Activated CD8-positive, alpha-beta memory T cell treated with anti-CD3 and anti-CD28 coated beads for 36 hours (primary cell): Measurements from ENCODE around the gene CCL13. TPM values are rescaled to one million over a fixed set of nuclear protein-coding genes. Genes with fewer than 3 reads are reported as not detected.

Experiments used
- CTCF ChIA-PET: fragments of 350-600 bp; sonication (Branson Sonifier 250); formaldehyde crosslinking; loops from one replicate; lab custom pipeline; 2021; ENCODE audit warnings: antibody characterized with exemption; lab: Charles Lee
- POLR2A ChIA-PET: fragments of 350-600 bp; sonication (Branson Sonifier 250); formaldehyde crosslinking; loops from one replicate; lab custom pipeline; 2021; ENCODE audit warnings: antibody characterized with exemption; lab: Charles Lee
- total RNA-seq, 2 experiments: library from RNA; stranded (reverse); gene quantifications; one replicate each; pipeline ENCODE4 v1.2.3, GENCODE V29; 2021

Gene CCL13
- total RNA-seq, 2 experiments from 2014 or later = not detected

DNA sequence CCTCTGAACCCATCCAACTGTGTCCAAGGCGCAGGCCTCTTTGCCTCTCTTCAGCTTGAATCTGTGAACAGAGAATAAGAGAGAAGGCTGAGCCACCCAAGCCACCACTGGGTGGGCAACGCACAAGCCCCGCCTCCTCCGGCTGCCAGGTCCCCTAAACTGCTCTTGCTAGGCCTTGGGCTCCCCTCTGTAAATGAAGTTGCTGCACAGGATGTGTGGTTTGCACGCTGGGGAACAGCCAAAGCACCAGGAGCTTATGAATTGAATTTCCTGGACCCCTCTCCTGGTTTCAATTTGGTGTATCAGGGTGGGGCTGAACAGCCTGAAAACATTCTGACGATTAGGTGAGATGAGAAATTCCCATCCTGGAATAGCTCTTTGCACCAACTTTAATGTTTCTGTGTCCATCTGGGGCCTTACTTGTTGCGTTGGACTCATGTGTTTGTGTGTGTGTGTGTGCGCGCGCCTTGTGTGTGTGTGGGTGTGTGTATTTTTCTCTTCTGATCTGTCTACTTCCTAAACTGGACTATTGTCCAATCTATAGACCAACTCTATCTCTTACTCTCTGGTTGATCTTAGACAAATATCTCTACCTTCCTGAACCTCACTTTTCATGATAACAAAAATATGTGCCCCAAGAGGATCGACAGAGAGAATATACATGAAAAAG is 4.5 kb downstream of the CCL13 start:
- ChIA-PET POLR2A (no interaction called here), CTCF (interaction anchor here (0.8 to 5.5 kb wide), 23 partner anchors 10 to 392 kb away, joined by 3 to 106 read pairs (median 4); partner anchors contain the start of gene CCL2)

DNA sequence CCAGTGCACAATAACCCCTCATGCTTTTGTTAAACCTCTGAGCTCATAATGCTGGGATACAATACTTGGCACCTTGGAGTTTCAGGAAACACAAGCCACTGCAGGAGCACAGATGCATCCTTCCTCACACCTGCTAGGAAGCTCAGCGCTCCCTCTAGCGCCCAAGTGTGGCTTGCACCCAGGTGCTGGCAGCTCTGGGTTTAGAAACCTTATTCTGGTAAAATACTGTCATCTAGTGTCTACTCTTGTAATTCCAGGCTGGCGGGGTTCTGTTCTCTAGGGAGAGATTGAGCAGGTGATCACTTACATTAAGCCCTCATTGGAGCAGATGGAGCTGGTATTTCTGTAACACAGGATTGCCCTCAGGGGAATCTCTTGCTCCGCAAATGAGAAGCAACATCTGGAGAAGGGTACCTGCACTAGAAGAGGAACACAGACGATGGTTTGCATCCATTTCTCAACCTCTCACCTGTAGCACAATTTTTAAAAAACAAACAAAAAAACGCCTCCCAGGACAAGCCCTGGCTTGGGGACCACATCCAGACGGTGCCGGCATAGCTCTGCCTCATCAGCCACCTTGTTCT is 5.3 kb downstream of the CCL13 start:
- CTCF ChIA-PET = interaction anchor here (0.7 to 5.5 kb wide), 27 partner anchors 9 to 393 kb away, joined by 3 to 106 read pairs (median 4); partner anchors contain the start of gene CCL2
- POLR2A ChIA-PET = no interaction called here

DNA sequence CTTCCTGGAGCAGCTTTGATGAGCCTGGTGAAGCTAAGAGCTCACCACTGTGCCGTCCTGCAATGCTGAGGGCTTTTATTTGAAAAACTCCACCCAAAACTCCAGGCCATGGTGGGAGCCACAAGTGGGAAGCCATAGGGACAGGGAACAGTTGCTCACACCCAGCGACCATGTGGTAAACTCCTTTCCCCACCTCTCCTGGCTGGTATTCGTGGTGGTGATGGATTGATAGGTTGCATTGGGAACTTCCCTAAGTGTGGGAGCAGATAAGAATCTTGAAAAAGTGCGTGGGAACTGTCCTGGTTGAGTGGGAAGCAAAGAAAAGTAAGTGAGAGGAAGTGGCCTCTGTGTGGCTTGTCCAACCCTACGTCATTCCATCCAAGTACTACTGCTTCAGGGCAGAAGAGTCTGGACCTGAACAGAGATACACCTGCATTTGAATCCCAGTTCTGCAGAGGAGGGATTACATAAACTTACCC is 6.9 kb downstream of the CCL13 start, which contains the start of gene CCL1:
Gene CCL1 (minus strand): TSS at position 51 of the 479 bp plus-strand sequence. CDS start 72 bp downstream, outside the sequence.
- CTCF ChIA-PET = interaction anchor here (5.5 kb wide), 1 partner anchor 161 kb away, joined by 106 read pairs; no protein-coding TSS in a partner anchor
- POLR2A ChIA-PET = no interaction called here

- ChIA-PET CTCF (interaction anchor here (0.6 kb wide), 1 partner anchor 193 kb away, joined by 3 read pairs; no protein-coding TSS in a partner anchor), POLR2A (no interaction called here)
Measured at GRCh38 chr17:34364751-34365150, 8.5 kb downstream of the CCL13 start.

DNA sequence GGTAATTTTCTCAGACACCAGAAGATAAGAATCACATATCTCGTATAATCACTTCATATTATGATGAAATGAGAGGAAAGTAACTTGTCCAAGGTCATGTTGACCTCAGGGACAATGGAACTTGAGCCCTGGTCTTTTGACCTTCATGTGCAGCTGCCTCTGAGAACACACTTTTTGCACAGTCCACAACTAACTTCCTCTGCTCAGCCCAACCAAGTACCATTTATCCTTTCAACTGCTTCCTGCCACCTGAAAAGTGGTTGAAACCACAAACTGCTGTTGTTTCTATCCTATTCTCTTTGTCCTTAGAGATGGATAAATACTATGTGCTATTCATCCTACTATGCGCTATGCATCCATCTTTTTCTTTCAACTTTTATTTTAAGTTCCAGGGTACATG is 9.1 kb downstream of the CCL13 start:
- ChIA-PET POLR2A (no interaction called here), CTCF (no interaction called here)

- POLR2A ChIA-PET = no interaction called here
- CTCF ChIA-PET = no interaction called here
Measured at GRCh38 chr17:34366010-34366409, 9.7 kb downstream of the CCL13 start.

DNA sequence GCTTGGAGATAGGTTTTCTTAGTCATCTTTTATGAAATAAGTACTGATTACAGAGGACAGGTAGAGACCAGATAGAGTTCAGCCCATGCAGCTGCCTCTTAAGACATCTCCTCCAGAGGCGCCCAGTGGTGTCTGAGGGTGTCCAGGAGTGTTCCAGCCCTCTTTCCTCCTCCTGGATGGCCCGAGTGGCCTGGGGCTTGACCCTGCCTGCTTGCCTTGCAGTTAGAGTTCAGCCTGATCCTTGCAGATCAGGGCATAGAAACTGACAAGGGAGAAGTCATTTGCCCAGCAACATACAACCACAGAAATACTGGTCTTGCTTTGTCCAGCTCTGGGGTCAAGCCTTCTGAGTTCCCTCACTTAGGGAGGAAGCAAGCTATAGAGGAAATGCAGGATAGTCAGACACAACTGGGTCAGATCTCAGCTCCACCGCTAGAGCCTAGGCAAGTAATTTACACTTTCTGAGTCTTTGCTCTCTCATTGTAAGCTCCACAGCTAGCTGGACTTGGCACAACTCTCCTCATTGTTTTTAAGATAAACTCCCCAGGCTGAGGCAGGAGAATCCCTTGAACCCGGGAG is 10.3 kb downstream of the CCL13 start:
- CTCF ChIA-PET = no interaction called here
- POLR2A ChIA-PET = no interaction called here

GRCh38 chr17:34367486-34368195 is 11.4 kb downstream of the CCL13 start:
- CTCF ChIA-PET = no interaction called here
- POLR2A ChIA-PET = no interaction called here

DNA sequence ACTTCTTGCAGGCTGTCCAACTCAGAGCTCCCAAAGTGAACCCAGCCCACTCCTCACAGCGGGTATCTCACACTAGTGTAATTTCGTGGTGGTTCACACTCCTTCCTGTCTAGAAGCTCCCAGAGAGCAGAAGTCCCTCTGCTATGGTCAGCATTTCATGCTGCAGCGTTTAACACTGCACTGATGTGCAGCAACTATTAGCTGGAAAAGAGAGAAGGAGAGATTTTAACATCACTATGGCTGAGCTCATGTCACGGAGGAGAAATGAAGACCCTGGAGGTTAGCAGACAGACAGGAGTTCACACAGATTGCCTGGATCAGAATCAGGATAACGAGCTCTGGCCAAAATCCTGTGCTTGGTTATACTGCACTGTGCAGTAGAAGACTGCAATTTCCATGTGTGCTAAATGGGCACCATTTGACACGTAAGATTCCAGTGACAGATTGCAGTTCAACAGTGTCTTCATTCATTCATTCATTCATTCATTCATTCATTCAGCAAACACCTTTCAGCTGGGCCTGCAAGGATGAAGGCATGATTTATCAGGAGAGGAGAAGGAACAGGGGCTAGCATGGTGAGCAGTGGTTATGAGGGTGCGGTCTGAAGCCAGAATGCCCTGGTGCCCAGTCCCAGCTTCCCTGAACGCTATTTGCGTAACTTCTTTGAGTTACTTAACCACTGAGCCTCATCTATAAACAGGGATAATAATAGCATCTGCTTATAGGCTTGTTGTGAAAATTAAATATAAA is 12.1 kb downstream of the CCL13 start:
- ChIA-PET CTCF (no interaction called here), POLR2A (no interaction called here)

DNA sequence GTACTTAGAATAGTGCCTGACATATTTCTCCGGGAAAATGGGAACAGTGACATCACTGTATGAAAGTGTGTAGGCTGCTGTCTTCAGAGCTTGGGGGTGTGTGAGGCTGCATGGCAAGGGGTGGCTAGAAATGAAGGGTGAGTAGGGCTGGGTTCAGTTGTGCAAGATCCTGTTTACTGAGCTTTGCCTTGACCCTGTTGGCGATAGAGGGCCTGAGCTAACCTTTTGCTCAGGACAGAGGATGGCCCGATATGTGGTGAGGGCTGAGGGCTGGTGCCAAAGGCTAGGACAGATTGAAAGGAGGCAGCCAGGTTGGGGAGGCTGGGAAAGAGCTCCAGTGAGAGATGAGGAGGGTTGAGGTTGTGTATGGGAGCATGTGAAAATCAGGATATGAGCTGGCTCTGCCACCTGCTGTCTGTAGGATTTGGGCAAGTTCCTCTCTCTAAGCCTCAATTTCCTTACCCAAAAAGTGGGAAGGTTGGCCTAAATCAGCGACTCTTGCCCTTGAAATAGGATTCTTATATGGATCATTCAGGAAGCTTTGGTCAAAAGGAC is 12.7 kb downstream of the CCL13 start:
- ChIA-PET POLR2A (no interaction called here), CTCF (no interaction called here)

DNA sequence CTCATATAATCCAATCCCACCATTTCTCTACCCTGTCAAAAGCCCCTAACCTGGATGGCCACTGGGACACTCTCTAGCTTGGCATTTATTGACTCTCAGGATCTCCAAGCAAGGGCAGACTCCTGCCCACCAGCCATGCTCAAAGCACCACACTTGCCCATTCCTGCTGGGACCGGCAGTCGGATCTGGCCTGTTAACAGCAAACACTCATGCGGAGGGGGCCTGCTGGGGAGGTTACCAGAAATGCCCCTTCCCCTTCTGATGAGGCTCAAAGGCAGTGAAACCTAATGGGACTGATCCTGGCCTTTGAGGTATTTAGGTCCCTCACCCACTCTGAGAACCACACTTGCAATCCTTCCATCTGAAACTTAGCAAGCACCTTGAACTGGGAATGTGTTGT is 13.3 kb downstream of the CCL13 start:
- CTCF ChIA-PET = no interaction called here
- POLR2A ChIA-PET = no interaction called here

DNA sequence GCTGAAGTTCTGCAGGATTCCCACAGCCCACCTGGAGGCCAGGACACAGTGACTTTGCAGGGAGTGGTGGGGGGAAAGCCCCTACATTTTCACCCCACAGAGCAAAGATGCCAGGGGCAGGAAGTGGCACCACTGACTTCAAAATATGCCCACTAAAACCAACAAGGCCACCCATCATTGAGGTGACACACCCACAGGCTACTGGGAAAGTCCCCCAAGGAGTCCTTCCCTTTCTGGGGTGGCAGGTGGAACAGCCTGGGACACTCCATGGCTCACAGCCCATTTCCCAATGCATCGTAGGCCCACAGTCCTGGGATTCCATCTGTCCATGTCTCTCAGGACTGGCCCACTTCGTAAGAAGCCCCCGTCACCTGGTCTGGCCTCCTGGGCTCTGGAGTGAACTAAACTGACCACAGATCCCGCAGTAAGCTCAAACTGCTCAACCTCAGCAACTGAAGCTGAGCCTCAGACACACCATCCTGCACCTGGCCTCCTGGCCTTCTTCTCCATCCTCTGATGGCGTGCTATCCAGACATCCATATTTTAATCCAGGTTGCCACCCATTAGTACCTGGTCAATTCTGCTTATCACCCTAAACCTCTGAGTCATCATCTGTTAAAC is 14.2 kb downstream of the CCL13 start:
- ChIA-PET CTCF (interaction anchor here (0.9 kb wide), 1 partner anchor 9 kb away, joined by 3 read pairs; no protein-coding TSS in a partner anchor), POLR2A (no interaction called here)

GRCh38 chr17:34370997-34371395 is 14.7 kb downstream of the CCL13 start:
- ChIA-PET POLR2A (no interaction called here), CTCF (interaction anchor here (0.9 to 2.2 kb wide), 3 partner anchors 9 to 170 kb away, joined by 3 to 12 read pairs (median 3); no protein-coding TSS in a partner anchor)

- CTCF ChIA-PET = interaction anchor here (1.0 to 2.2 kb wide), 2 partner anchors 10 to 171 kb away, joined by 3 to 12 read pairs; no protein-coding TSS in a partner anchor
- POLR2A ChIA-PET = no interaction called here
Measured at GRCh38 chr17:34371405-34372100, 15.3 kb downstream of the CCL13 start.

DNA sequence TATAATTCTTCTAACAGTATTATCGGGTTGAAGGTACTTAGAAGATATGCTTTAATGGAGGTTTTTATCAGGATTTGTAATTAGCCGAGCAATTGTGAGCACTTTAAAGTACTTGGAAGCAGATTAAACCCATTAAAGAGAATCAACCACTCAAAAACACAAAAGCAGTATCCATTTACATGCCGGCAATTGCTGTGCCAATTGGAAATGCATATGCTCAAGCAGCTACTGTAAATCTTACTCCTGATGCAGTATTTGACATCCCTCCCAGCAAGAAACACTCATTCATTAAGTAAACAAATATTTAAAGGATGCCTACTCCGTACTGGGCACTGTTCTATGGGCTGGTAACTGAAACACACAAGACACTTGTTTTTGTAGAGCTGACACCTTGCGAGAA is 18.2 kb downstream of the CCL13 start:
- ChIA-PET CTCF (interaction anchor here (0.8 kb wide), 1 partner anchor 174 kb away, joined by 3 read pairs; no protein-coding TSS in a partner anchor), POLR2A (no interaction called here)

DNA sequence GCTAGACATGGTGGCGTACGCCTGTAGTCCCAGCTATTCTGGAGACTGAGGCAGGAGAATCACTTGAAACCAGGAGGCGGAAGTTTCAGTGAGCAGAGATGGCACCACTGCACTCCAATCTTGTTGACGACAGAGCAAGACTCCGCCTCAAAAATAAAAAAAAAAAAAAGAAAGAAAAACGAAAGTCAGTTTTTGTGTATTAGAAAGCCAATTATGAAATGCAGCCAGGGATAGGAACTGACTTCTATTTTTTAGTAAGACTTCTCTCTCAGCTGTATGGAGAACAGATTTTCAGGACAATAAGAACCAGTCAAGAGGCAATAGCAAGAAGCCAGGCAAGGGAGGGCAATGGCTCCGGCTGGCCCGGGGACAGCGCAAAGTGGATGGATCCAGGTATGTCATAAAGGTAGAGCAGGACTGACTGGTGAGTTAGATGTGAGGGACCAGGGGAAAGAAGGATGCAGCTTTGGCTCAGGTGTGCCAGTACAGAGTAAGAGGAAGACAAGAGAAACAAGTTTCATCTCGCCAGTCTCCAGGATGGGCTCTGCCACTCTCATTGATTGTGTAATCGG is 19.2 kb downstream of the CCL13 start:
- POLR2A ChIA-PET = no interaction called here
- CTCF ChIA-PET = no interaction called here
